ENCODE results near the gene SYNGR3.

SYNGR3 gene

DNA sequence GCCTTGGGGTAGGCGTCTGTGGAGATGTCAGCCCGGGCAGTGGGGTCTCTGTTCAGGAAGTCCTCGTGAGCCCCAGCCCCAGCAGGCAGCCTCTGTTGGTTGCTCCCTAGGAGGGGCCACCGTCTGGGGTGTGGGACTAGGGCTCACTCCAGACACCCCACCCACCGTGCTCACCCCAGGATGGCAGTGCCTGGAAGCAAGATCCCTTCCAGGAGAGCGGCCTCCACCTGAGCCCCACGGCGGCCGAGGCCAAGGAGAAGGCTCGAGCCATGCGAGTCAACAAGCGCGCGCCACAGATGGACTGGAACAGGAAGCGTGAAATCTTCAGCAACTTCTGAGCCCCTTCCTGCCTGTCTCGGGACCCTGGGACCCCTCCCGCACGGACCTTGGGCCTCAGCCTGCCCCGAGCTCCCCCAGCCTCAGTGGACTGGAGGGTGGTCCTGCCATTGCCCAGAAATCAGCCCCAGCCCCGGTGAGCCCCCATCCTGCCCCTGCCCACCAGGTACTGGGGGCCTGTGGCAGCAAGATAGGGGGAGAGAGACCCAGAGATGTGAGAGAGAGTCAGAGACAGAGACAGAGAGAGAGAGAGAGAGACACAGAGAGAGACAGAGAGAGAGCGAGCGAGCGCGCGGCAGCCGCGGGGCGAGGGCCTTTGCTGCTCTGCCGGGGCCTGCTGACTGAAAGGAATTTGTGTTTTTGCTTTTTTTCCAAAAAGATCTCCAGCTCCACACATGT lies 48.0 kb downstream of the SYNGR3 start:
- H3K9me3 ChIP-seq (ENCODE audit: control insufficient read depth in 1 of 2, low read length in 2 of 2), result no peaks in the 10 kb centered on the region
- no peak overlapping the region for H3K27ac ChIP-seq (ENCODE audit: low read length)
- H3K36me3 ChIP-seq (ENCODE audit: control insufficient read depth in 1 of 2, insufficient read depth in 2 of 2, low read length in 2 of 2), result peaks cover 0 to 8% of the 10 kb centered on the region in 2 donors
- no peaks in the 10 kb centered on the region for H3K27me3 ChIP-seq (ENCODE audit: low read depth, low read length)
- H3K4me3 ChIP-seq (ENCODE audit: low read depth in 1 of 2, low read length in 2 of 2), result no peak overlapping the region
- H3K4me1 ChIP-seq (ENCODE audit: control insufficient read depth in 1 of 2, insufficient read depth in 2 of 2, low read length in 2 of 2), result peaks cover 3 to 83% of the 10 kb centered on the region in 2 donors

- peak overlapping the region in 1 of 2 donors; percentile 22 for H3K4me3 ChIP-seq (ENCODE audit: low read depth in 1 of 2, low read length in 2 of 2)
- peaks cover 0 to 8% of the 10 kb centered on the region in 2 donors for H3K36me3 ChIP-seq (ENCODE audit: control insufficient read depth in 1 of 2, insufficient read depth in 2 of 2, low read length in 2 of 2)
- H3K27ac ChIP-seq (ENCODE audit: low read length), result peak overlapping the region; percentile 20
- H3K27me3 ChIP-seq (ENCODE audit: low read depth, low read length), result no peaks in the 10 kb centered on the region
- H3K4me1 ChIP-seq (ENCODE audit: control insufficient read depth in 1 of 2, insufficient read depth in 2 of 2, low read length in 2 of 2), result peaks cover 3 to 84% of the 10 kb centered on the region in 2 donors
- H3K9me3 ChIP-seq (ENCODE audit: control insufficient read depth in 1 of 2, low read length in 2 of 2), result no peaks in the 10 kb centered on the region
Measured at GRCh38 chr16:2038382-2039231, 48.8 kb downstream of the SYNGR3 start.

DNA sequence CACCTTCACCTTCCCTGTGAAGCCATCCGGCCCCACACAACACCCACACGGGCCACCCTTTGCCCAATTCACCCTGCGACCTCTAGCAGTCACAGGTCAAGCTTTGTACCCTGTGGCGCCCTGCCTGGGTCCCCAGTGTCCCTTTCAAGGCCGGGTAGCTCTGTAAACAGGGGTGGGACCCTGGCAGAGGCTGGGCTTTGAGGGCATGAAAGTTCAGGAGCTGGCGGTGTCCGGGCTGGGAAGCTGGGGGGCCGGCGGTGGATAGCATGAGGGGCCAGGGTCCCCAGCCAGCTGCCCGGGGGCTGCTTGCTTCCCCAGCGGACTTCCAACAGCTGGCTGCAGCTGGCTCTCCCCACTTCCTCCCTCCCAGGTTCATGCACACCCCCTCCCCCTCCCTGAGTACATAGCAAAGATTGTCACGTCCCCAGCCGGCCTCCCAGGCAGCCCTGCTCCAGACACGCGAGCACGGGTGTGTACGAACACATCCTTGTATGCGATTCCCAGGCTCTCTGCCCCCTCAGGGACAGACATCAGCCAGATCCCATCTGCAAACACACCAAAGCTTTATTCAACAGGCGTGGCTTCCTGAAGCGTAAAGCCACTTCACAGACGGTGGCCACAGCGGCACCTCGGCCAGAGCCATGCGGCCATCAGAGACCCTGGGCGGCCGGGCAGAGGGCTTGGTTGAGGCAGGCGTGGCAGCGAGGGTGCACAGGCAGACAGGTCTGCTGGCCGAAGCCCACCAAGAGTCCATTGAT lies 49.7 kb downstream of the SYNGR3 start:
- peaks cover 3 to 83% of the 10 kb centered on the region in 2 donors for H3K4me1 ChIP-seq (ENCODE audit: control insufficient read depth in 1 of 2, insufficient read depth in 2 of 2, low read length in 2 of 2)
- H3K4me3 ChIP-seq (ENCODE audit: low read depth in 1 of 2, low read length in 2 of 2), result no peak overlapping the region
- H3K9me3 ChIP-seq (ENCODE audit: control insufficient read depth in 1 of 2, low read length in 2 of 2), result no peaks in the 10 kb centered on the region
- H3K27ac ChIP-seq (ENCODE audit: low read length), result peak overlapping the region; percentile 20
- peaks cover 0 to 8% of the 10 kb centered on the region in 2 donors for H3K36me3 ChIP-seq (ENCODE audit: control insufficient read depth in 1 of 2, insufficient read depth in 2 of 2, low read length in 2 of 2)
- H3K27me3 ChIP-seq (ENCODE audit: low read depth, low read length), result no peaks in the 10 kb centered on the region

DNA sequence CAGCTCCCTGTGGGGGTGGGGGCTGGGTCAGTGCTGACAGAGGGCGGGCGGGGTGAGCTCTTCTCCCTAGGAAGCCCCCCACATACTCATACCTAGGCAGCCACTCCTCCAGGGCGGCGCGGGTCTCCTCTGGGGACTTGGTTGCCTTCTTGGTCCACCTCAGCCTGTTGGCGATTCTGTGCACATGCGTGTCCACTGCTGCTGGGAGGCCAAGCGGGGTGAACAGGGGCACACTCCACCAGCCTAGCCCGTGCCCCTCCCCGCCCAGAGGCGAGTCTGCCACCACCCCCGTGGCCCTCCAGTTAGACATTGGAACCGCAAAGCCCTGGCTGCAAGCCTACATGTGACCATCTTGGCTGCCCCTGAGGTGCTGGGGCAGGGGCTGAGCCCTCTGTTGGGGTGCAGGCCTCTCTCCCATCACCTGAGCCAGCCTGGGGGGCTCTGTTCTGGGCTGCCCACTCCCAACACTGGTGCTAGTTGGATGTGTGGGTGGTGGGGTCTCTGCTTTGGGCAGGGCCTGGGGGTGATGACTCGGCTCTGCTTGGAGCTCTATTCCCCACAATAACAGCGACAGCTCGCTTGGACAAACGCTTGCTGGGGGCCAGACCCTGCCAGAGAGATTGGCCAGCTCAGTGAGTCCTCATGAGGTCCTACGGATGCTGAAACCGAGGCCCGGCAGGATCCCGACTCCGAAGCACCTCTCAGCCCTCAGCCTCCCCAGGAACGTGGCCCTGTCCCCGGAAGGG lies 50.4 kb downstream of the SYNGR3 start:
- Histone ChIP-seq H3K27me3 (ENCODE audit: low read depth, low read length) (no peaks in the 10 kb centered on the region), H3K36me3 (ENCODE audit: control insufficient read depth in 1 of 2, insufficient read depth in 2 of 2, low read length in 2 of 2) (peaks cover 0 to 8% of the 10 kb centered on the region in 2 donors), H3K4me3 (ENCODE audit: low read depth in 1 of 2, low read length in 2 of 2) (no peak overlapping the region), H3K9me3 (ENCODE audit: control insufficient read depth in 1 of 2, low read length in 2 of 2) (no peaks in the 10 kb centered on the region), H3K27ac (ENCODE audit: low read length) (no peak overlapping the region), H3K4me1 (ENCODE audit: control insufficient read depth in 1 of 2, insufficient read depth in 2 of 2, low read length in 2 of 2) (peaks cover 3 to 75% of the 10 kb centered on the region in 2 donors)

DNA sequence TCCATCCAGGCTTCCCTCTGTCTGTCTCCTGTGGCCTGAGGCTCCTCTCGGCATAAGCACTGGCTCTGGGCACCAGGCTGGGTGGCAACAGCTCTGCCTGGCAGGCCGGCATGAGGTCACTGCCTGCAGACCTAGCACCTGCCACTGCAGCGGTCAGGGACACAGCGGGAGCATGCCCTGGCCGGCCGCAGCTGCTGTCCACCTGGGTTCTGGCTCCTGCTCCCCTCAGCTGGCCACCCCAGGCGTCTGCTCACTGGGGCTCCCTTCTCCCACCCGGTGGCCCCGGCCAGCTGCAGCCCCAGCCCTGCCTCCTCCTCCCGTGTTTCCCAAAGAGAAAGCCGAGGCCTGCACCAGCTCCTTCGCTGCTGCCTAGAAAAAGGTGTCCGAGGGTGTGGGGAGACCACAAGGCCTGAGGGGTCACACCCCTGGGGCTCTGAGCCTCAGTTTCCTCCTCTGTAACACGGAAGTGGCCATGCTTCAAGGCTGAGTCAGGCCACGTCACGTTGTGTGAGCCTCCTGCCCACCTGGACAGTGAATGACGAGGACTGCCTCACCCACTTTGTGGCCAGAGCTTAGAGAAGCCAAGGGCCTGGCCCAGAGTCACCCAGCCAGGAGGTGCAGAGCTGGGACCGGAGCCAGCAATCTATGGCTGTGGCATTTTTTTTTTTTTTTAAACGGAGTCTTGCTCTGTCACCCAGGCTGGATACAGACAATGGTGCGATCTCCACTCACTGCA lies 51.2 kb downstream of the SYNGR3 start:
- Histone ChIP-seq H3K9me3 (ENCODE audit: control insufficient read depth in 1 of 2, low read length in 2 of 2) (no peaks in the 10 kb centered on the region), H3K27me3 (ENCODE audit: low read depth, low read length) (no peaks in the 10 kb centered on the region), H3K36me3 (ENCODE audit: control insufficient read depth in 1 of 2, insufficient read depth in 2 of 2, low read length in 2 of 2) (peaks cover 0 to 8% of the 10 kb centered on the region in 2 donors), H3K27ac (ENCODE audit: low read length) (no peak overlapping the region), H3K4me1 (ENCODE audit: control insufficient read depth in 1 of 2, insufficient read depth in 2 of 2, low read length in 2 of 2) (peaks cover 0 to 68% of the 10 kb centered on the region in 2 donors), H3K4me3 (ENCODE audit: low read depth in 1 of 2, low read length in 2 of 2) (no peak overlapping the region)

- no peak overlapping the region for H3K4me3 ChIP-seq (ENCODE audit: low read depth in 1 of 2, low read length in 2 of 2)
- no peaks in the 10 kb centered on the region for H3K27me3 ChIP-seq (ENCODE audit: low read depth, low read length)
- H3K36me3 ChIP-seq (ENCODE audit: control insufficient read depth in 1 of 2, insufficient read depth in 2 of 2, low read length in 2 of 2), result peaks cover 0 to 4% of the 10 kb centered on the region in 2 donors
- peaks cover 2 to 68% of the 10 kb centered on the region in 2 donors for H3K4me1 ChIP-seq (ENCODE audit: control insufficient read depth in 1 of 2, insufficient read depth in 2 of 2, low read length in 2 of 2)
- H3K27ac ChIP-seq (ENCODE audit: low read length), result no peak overlapping the region
- H3K9me3 ChIP-seq (ENCODE audit: control insufficient read depth in 1 of 2, low read length in 2 of 2), result no peaks in the 10 kb centered on the region
Measured at GRCh38 chr16:2042171-2042985, 52.6 kb downstream of the SYNGR3 start.

- H3K27ac ChIP-seq (ENCODE audit: low read length), result no peak overlapping the region
- no peaks in the 10 kb centered on the region for H3K9me3 ChIP-seq (ENCODE audit: control insufficient read depth in 1 of 2, low read length in 2 of 2)
- no peaks in the 10 kb centered on the region for H3K36me3 ChIP-seq (ENCODE audit: control insufficient read depth in 1 of 2, insufficient read depth in 2 of 2, low read length in 2 of 2)
- H3K4me3 ChIP-seq (ENCODE audit: low read depth in 1 of 2, low read length in 2 of 2), result no peak overlapping the region
- H3K27me3 ChIP-seq (ENCODE audit: low read depth, low read length), result no peaks in the 10 kb centered on the region
- H3K4me1 ChIP-seq (ENCODE audit: control insufficient read depth in 1 of 2, insufficient read depth in 2 of 2, low read length in 2 of 2), result peaks cover 2 to 61% of the 10 kb centered on the region in 2 donors
Measured at GRCh38 chr16:2042986-2043666, 53.4 kb downstream of the SYNGR3 start.
